ENCODE measurements around the gene KMT2B.
A peak's percentile ranks its signal among the peaks of the same experiment; 100 is the strongest.

KMT2B gene

DNA sequence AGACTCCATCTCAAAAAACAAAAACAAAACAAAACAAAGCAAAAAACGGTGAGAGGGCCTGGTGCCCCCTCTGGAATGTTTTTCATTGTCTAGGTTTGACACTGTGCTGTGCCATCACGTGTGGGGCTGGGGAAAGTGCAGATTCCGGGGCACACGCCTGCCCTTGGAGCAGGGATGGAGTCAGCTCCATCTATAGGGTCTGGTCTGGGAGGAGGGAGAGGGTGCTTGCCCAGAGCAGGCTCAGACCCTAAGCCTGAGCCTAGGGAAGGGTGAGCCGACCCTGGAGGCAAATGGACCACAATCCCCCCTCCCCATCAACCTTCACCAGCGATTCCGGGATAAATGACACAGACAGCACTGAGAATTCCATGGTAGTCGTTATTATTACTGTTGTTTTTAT is 24.4 kb upstream of the KMT2B start:
- H3F3A ChIP-seq (ENCODE audit: insufficient read depth, low read length): 0 out of 2 replicates have a peak, but pooled peaks cover 6% of the 10 kb centered on the region
- H3K36me3 ChIP-seq (replicated peaks; ENCODE audit: insufficient read depth, low read length): no peaks in the 10 kb centered on the region
- no peak overlapping the region for H3K4me2 ChIP-seq (ENCODE audit: low read depth, low read length)
- no peaks in the 10 kb centered on the region for H3K79me2 ChIP-seq (ENCODE audit: low read length)
- 0 out of 2 replicates have a peak, but pooled peaks cover 4% of the 10 kb centered on the region for H3K4me1 ChIP-seq (ENCODE audit: low read length)
- H3K27ac ChIP-seq (ENCODE audit: low read length): no peak overlapping the region
- TF ChIP-seq EZH2phosphoT487 (IDR thresholded peaks at IDR 0.05; ENCODE audit: low read length) (no peak), CTCF (IDR thresholded peaks at IDR 0.05; ENCODE audit: low read length) (no peak)
- peaks cover 18% of the 10 kb centered on the region for H3K27me3 ChIP-seq (replicated peaks; ENCODE audit: insufficient read depth, low read length)
- no peaks in the 10 kb centered on the region for H3K9me3 ChIP-seq (replicated peaks; ENCODE audit: insufficient read depth, low read length)
- H3K9me2 ChIP-seq (replicated peaks; ENCODE audit: insufficient read depth, low read length): no peaks in the 10 kb centered on the region
- H4K20me1 ChIP-seq (ENCODE audit: insufficient read depth, low read length): no peaks in the 10 kb centered on the region
- DNase-seq: no peak
- no peak overlapping the region for H3K4me3 ChIP-seq (ENCODE audit: low read length)
- H3K9ac ChIP-seq (ENCODE audit: low read length): no peak overlapping the region
- no peak overlapping the region for H2AFZ ChIP-seq (ENCODE audit: low read length)

DNA sequence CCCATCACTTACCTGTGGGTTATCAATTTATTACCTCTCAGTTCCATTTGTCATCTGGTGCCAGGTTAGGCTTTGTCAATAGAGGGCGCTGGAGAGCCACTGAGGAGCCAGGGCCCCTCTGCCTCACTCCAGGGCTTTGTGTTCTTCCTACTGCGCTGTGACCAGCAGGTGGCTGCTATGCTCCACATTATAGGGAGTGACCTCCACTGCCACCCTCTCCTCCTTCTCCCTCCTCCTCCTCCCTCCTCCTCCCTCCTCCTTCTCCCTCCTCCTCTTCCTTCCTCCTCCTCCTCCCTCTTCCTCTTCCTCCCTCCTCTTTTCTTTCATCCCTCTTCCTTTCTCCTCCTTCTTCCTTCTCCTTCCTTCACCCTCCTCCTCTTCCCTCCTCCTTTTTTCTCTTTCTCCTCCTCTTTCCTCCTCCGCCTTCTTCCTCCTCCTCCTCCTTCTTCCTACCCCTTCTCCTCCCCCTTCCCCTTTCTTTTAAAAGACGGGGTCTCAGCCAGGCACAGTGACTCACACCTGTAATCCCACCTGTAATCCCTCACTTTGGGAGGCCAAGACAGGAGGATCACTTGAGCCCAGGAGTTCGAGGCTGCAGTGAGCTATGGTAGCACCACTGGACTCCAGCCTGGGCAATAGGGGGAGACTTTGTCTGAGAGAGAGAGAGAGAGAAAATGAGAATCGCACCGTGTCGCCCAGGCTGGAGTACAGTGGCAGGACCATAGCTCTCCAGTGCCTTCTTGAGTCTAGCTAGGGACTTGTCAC is 23.8 kb upstream of the KMT2B start:
- peak; percentile 91 for DNase-seq
- Histone ChIP-seq H4K20me1 (ENCODE audit: insufficient read depth, low read length) (no peaks in the 10 kb centered on the region), H3K4me2 (ENCODE audit: low read depth, low read length) (no peak overlapping the region), H2AFZ (ENCODE audit: low read length) (no peak overlapping the region), H3K79me2 (ENCODE audit: low read length) (no peaks in the 10 kb centered on the region), H3K36me3 (replicated peaks; ENCODE audit: insufficient read depth, low read length) (no peaks in the 10 kb centered on the region), H3K27ac (ENCODE audit: low read length) (no peak overlapping the region), H3K27me3 (replicated peaks; ENCODE audit: insufficient read depth, low read length) (peaks cover 14% of the 10 kb centered on the region), H3K4me3 (ENCODE audit: low read length) (no peak overlapping the region), H3F3A (ENCODE audit: insufficient read depth, low read length) (0 out of 2 replicates have a peak, but pooled peaks cover 6% of the 10 kb centered on the region), H3K9ac (ENCODE audit: low read length) (no peak overlapping the region), H3K4me1 (ENCODE audit: low read length) (0 out of 2 replicates have a peak, but pooled peaks cover 4% of the 10 kb centered on the region), H3K9me2 (replicated peaks; ENCODE audit: insufficient read depth, low read length) (no peaks in the 10 kb centered on the region), H3K9me3 (replicated peaks; ENCODE audit: insufficient read depth, low read length) (no peaks in the 10 kb centered on the region)
- TF ChIP-seq EZH2phosphoT487 (IDR thresholded peaks at IDR 0.05; ENCODE audit: low read length) (no peak), CTCF (IDR thresholded peaks at IDR 0.05; ENCODE audit: low read length) (peak; percentile 98), EZH2 (optimal IDR thresholded peaks at IDR 0.05; ENCODE audit: low read depth, low read length) (no peak)

- no peaks in the 10 kb centered on the region for H3K27me3 ChIP-seq (replicated peaks; ENCODE audit: insufficient read depth, low read length)
- H3F3A ChIP-seq (ENCODE audit: insufficient read depth, low read length): 0 out of 2 replicates have a peak, but pooled peaks cover 6% of the 10 kb centered on the region
- no peaks in the 10 kb centered on the region for H3K36me3 ChIP-seq (replicated peaks; ENCODE audit: insufficient read depth, low read length)
- H3K9ac ChIP-seq (ENCODE audit: low read length): no peak overlapping the region
- no peaks in the 10 kb centered on the region for H3K9me2 ChIP-seq (replicated peaks; ENCODE audit: insufficient read depth, low read length)
- TF ChIP-seq EZH2 (optimal IDR thresholded peaks at IDR 0.05; ENCODE audit: low read depth, low read length) (no peak), CTCF (IDR thresholded peaks at IDR 0.05; ENCODE audit: low read length) (no peak), EZH2phosphoT487 (IDR thresholded peaks at IDR 0.05; ENCODE audit: low read length) (no peak)
- no peaks in the 10 kb centered on the region for H3K79me2 ChIP-seq (ENCODE audit: low read length)
- H3K4me3 ChIP-seq (ENCODE audit: low read length): no peak overlapping the region
- H3K9me3 ChIP-seq (replicated peaks; ENCODE audit: insufficient read depth, low read length): no peaks in the 10 kb centered on the region
- no peak for DNase-seq
- H4K20me1 ChIP-seq (ENCODE audit: insufficient read depth, low read length): no peaks in the 10 kb centered on the region
- no peak overlapping the region for H3K27ac ChIP-seq (ENCODE audit: low read length)
- no peak overlapping the region for H3K4me2 ChIP-seq (ENCODE audit: low read depth, low read length)
- H3K4me1 ChIP-seq (ENCODE audit: low read length): 0 out of 2 replicates have a peak, but pooled peaks cover 4% of the 10 kb centered on the region
- no peak overlapping the region for H2AFZ ChIP-seq (ENCODE audit: low read length)
Observed at GRCh38 chr19:35695895-35696422, 21.8 kb upstream of the KMT2B start.
